ENCODE results near the gene COX5A.
"Not testable (repeated sequence)": the region's sequence is repeated elsewhere in the genome, so short reads cannot be mapped to it uniquely, and the experiment has no call there.

The COX5A gene

DNA sequence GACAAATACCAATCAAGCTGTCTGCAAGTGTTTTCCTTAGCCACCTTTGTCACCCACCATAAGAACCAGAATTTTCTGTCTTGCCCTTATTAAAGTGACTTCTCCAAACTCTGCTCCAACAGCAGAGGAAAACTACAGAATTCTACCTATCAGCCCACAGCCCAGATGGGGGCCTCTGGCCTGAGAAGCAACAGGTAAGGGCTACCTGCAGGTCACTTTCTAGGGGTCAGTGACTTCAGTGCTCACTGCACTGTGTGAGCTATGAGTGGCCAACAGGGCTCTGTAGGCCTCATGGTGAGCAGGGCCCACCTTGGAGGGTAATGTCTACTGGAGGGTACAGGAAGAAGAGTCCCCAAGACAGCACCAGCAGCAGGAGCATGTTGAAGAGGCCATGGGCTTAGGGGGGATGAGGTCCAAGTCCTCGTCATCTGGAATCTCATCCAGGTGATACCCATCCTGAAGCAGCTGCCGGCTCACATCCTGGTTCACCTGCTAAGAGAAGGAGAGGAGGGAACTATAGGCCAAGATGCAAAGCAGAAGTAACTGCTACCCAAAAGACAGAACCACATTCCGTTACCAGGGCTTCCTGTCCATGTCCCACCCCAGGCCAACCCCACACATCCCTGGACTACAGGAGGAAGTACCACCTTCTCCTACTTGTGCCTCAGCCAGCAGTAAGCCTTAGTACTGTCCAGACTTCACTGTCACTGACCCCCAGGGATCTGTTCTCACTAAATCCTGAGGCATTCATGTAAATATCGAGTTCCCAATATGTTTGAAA, 35.4 kb downstream of the COX5A start:
- no peak for DNase-seq (ENCODE audit: low spot score)

DNA sequence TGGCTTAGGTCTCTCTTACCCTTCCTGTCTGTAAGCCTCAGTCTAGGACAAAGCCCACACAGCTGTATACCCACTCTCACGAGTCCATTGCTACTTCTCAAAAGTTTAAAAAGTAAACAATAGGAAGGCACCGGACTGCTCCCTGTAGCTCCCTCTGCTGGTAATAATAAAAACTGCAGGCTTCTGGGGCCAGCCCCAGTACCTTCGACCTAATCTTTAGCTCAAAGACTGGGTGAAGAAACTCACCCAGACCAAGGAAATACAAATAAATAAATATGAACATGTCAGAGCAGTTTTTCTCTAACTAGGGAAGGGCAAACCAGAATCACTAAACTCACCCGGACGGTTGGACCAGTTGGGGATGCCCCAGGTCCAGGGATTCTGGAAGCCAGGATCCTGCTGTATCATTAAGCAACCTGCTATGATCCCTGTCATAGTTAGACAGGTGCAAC, 36.2 kb downstream of the COX5A start:
- peak; percentile 80 for DNase-seq (ENCODE audit: low spot score)

DNA sequence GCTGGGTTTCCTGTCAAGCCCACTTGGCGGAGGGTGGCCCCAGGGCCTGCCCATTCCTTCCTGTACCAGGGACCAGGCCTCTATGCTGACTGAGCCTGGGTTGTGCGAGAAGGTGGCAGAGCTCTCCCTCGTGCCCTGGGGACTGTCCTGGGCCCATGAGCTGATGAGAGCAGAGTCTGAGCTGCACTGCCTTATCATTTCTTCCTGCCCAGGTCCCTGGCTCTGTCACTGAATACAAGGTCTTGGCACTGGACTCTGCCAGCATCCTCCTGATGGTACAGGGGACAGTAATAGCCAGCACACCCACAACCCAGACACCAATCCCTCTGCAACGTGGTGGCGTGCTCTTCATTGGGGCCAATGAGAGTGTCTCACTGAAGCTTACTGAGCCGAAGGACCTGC, 40.6 kb downstream of the COX5A start:
- no peak for DNase-seq (ENCODE audit: low spot score)

DNA sequence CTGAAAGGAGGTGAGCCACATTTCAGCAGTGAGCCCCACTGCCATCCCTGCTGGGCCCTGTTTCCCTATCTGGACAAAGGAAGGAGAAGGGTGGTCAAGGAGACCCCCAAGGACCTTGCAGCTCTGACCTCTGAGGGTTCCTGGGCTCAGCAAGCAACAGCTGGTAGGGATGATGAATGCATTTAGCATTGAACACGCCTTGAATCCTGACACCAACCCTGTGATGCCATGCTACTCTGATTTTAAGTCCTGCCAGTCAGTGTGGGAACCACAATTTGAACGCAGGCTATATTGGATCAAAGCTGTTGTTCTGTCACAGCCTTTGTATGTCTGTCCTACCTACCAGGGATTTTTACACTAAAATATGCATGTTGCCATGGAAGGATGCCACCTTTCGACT, 41.6 kb downstream of the COX5A start:
- DNase-seq (ENCODE audit: low spot score): no peak

DNA sequence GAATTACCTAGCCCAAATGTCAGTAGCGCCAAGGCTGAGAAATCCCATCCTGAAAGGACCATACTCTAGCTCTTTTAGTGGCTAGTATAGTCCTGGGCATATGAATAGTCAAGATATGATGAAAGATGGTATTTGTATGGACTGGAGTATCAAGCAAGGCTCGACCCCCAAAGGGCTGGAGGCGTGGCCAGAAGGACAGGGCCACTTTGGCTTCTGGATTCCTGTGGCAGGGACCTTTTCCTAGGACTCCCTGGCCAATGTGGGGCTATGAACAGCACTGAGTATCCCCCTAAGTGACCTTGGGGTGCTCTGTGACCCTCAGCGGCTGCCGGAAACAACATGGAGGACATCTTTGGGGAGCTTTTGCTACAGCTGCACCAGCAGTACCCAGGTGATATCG, 42.0 kb downstream of the COX5A start:
- DNase-seq (ENCODE audit: low spot score): no peak

DNA sequence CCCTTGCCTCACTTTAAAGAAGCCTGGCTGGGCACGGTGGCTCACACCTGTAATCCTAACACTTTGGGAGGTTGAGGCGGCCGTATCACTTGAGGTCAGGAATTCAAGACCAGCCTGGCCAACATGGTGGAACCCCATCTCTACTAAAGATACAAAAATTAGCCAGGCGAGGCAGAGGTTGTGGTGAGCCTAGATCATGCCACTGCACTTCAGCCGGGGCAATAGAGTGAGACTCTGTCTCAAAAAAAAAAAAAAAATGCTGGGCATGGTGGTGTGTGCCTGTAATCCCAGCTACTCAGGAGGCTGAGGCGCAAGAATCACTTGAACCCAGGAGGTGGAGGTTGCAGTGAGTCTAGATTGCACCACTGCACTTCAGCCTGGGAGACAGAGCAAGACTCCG, 43.5 kb downstream of the COX5A start:
- DNase-seq (ENCODE audit: low spot score): not testable (repeated sequence)

DNA sequence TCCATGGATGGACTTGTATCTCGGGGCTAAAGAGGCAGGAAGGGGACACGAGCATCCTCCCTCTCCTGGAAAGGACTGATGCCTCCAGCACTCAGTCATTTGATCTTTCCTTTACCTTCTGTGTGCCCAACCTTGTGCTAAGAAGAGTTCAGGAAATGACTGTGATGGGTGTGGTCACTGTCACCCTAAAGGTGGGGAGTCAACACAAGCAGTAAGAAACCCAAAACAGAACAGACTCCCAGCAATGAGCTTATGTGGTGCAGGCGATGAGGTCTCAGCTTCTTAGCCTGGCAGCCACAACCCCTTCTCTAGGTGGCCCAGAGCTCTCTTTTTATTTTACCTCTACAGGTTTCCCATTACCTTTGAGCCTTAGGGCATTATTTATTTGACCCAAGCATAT, 44.2 kb downstream of the COX5A start:
- DNase-seq (ENCODE audit: low spot score): no peak

DNA sequence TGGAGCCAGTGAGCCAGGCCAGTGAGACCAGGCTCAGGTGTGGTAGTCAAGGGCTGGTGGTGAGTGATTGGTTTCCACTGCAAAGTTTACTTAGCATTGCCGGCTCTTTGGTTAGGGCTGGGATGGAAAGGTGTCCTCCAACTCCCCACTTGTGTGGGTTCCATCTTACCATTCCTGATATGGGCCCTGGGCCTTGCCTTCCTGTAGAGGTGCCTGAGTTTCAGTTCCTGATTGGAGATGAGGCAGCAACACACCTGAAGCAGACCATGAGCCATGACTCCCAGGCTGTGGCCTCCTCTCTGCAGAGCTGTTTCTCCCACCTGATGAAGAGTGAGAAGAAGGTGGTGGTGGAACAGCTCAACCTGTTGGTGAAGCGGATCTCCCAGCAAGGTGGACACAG, 44.9 kb downstream of the COX5A start:
- no peak for DNase-seq (ENCODE audit: low spot score)

DNA sequence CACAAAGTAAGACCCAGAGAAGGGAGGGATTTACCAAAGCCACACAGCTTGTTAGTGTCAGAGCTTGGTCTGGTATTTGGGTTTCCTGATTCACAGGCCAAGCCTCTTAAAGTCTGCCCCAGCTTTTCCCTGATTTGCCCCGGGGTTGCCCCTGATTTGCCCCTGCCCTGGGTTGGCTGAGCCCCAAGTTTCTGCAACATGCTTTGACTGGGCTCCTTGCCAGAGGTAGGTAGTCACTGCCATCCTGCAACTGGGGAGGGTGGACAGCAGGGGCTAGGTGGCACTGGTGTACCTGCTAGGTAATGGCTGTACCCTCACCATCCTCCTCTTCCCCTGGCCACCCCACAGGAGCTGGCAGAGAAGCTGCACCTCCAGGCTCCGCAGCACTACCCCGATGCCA, 45.6 kb downstream of the COX5A start:
- no peak for DNase-seq (ENCODE audit: low spot score)

DNA sequence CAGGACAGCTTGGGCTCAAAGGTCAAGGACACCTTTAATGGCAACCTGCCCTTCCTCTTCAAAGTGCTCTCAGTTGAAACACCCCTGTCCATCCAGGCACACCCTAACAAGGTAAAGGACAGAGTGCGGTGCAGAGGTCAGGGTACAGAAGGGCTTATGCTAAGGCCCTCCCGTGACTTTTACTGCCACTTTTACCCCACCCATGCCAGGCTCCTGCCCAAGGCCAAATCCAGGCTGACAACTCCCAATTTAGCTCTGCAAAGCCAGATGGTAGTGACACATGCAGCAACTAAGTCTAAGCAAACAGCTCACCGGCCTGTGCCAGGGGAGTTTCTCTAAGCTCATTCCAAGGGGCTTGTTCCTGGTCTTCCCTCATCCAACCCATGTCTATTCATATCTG, 46.4 kb downstream of the COX5A start:
- DNase-seq (ENCODE audit: low spot score): no peak

DNA sequence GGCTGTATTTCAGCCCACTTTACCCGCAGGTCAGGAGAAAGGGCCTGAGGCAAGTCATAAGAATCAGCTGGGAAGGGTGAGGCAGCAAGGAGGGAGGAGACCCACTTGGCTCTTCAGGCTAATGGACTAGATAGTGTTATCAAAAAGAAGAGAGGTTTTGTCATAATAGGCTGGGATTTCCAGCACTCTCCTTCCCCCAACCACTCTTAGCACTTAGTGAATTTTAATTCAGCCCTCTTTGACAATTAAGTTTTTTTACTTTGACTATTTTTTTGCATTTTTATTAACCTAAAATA, 47.3 kb downstream of the COX5A start:
- DNase-seq (ENCODE audit: low spot score): no peak

DNA sequence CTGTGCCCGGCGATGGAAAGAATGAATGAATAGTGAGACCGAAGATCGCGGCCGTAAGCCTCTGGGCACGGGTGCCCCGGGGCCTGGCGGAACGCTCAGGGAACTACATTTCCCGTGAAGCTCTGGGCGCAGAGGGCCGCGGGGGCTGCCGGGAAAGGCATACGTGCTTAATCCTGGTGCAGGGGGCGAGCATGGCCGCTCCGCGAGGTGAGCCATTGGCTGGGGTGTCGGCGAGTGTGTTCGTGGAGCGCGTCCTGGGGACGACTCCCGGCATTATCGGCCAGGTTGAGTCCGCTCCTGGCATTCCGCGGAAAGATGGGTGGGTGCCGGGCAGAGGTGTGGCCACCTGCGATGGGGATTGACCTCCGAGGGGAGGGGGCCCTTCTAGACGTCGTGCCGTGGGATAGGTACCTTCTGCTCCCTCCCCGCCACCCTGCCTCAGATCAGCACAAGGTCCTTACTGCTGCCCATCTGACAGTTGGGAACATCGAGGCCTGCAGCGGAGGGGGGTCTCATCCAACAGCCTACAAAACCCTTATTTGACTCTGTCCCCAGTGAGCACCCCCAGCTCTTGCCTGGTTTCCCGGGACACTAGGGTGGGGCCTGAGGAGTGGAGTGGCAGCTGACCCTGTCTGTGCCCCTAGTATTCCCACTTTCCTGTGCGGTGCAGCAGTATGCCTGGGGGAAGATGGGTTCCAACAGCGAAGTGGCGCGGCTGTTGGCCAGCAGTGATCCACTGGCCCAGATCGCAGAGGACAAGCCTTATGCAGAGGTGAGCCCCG, 47.8 kb downstream of the COX5A start, which contains the start of gene MPI:
Gene MPI, plus strand, starts transcription at position 160 of the 782 bp plus-strand sequence. Its CDS starts 32 bp downstream, at position 192.
- DNase-seq (ENCODE audit: low spot score): peak; percentile 96

DNA sequence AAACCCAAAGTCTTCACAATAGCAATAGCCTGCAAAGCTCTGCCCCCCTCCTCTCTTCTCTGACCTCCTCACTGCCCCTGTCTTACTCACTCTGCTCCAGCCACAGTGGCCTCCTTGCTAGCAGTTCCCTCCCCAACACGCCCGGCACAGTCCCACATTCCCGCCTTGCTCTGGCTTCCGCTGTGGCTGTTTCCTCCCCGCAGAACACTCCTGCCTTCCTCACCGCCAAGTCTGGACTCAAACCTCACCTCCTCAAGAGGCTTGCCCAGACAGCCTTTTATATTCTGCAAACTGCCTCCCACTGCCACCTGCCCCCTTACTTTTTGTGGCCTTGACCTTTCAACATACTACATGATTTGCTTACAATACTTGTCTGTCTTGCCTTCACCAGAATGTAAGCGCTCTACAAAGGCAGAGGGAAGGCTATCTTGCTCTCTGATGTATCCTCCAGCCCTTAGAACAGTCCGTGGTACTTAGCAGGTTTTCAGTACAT, 48.4 kb downstream of the COX5A start:
- DNase-seq (ENCODE audit: low spot score): peak; percentile 75

DNA sequence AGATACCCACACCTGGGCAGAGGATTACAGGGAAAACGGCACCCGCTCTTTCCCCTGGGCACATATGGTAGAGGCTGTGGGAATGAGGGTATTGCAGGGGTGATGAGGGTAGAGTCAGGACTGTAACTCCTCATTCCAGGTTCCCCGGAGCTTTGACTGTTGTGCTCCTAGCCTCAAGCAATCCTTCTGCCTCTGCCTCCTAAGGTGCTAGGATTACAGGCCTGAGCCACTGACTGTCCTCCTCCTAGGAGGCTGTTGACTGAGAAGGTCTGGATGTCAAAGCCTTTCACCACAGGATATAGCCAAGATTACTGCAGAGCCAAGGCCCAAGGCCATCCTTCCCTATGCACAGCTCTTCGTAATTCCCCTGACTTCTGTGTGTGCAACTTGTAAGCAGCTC, 49.2 kb downstream of the COX5A start:
- DNase-seq (ENCODE audit: low spot score): no peak

DNA sequence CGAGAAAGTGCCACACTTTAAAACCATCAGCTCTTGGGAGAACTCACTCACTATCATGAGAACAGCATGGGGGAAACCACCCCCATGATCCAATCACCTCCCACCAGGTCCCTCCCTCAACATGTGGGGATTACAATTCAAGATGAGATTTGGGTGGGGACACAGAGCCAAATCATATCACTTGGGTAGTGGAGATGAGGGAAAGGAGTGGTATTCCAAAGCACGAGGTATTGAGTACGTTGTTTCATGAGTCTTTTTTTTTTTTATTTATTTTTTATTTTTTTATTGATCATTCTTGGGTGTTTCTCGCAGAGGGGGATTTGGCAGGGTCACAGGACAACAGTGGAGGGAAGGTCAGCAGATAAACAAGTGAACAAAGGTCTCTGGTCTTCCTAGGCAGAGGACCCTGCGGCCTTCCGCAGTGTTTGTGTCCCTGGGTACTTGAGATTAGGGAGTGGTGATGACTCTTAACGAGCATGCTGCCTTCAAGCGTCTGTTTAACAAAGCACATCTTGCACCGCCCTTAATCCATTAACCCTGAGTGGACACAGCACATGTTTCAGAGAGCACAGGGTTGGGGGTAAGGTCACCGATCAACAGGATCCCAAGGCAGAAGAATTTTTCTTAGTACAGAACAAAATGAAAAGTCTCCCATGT, 50.2 kb downstream of the COX5A start:
- DNase-seq (ENCODE audit: low spot score): not testable (repeated sequence)

DNA sequence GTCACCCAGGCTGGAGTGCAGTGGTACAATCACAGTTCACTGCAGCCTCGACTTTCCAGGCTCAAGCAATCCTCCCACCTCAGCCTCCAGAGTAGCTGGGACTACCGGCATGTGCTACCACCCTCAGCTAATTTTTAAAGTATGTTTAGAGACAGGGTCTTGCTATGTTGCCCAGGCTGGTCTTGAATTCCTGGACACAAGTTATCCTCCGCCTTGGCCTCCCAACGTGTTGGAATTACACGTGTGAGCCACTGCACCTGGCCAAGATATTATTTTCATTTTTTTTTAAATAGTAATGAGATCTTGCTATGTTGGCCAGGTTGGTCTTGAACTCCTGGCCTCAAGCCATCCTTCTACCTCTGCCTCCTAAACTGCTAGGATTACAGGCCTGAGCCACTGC, 52.4 kb downstream of the COX5A start:
- no peak for DNase-seq (ENCODE audit: low spot score)

DNA sequence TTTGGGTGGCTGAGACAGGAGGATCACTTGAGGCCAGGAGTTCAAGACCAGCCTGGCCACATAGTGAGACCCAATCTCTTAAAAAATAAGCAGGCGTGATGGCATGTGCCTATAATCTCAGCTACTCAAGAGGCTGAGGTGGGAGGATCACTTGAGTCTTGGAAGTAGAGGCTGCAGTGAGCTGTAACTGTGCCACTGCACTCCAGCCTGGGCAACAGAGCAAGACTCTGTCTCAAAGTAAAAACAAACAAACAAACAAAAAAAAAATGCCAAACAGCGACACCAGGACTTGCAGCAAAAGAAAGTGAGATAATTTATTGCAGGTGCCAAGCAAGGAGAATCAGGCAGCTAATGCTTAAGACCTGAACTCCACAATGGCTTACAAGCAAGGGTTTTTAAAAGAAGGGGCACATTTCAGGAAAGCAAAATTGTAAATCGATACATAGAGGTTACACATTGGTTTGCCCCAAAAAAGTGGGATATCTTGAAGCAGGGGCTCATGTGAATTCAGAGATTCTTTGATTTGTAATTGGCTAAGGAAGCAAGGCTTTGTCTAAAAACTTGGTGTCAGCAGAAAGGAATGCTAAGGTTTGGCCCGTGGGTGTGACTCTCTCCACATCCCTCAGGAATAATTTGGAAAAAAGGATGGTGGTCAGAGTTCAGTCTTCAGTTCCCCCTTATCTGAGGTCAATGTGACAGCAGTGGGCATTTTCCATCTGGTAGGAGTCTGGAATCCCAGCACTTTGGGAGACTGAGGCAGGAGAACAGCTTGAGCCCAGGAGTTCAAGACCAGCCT, 53.2 kb downstream of the COX5A start:
- no peak for DNase-seq (ENCODE audit: low spot score)

DNA sequence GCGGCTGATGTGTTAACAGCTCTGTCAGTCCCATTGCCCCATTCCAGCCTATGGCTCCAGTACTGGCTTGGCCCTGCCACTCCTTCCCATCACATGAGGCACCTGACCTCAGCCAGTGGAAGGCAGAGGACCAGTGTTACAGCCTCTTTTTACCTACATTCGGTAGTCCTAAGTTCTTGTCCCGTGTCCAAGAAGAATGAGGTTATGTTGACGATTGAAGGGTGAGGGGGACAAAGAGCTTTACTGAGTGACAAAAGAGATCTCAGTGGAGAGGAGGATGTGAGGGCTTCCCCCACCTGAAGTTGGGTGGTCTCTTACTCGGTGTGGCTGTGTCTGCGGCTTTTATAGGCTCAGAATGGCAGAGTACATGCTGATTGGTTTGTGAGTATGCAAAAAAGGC, 55.3 kb downstream of the COX5A start:
- no peak for DNase-seq (ENCODE audit: low spot score)

DNA sequence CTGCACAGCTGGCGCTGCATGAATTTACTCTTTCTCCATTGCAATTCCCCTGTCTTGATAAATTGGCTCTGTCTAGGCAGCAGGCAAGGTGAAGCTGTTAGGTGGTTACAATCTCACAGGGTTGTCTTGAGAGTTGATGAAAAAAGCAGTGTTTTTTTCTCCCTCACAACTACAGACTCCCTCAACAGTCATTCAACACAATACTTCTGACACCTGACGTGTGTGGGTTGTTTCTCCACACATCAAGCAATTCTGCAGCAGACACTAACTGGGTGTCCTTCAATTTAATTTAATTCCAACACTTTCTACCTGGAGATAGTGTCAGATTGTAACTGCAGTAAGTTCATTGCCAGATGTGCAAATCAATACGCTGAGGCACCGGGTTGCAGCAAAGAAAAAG, 59.6 kb downstream of the COX5A start:
- DNase-seq (ENCODE audit: low spot score): no peak

DNA sequence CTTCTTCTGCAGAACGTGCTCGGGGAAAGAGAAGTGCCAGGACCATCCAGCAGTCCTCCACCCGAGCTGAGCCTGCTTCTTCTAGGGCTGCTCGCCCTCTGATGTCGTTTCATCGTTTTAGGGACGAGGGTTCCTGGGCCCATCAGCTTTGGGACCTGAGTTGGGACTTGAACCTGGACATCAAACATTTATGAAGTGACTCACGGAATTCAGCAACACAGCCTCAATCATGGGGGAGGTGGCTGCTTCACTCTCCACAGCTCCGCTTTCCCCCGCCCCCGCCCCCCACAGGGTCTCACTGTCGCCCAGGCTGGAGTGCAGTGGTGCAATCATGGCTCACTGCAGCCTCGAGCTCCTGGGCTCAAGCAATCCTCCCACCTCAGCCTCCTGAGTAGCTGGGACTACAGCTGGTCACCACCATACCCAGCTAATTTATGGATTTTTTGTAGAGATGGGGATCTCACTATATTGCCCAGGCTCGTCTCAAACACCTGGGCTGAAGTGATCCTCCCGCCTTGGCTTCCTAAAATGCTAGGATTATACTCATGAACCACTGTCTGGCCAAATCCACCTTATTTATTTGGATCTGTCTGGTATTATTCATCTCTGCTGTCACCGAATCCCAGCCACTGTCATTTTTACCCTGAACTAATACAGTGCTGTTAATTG, 64.0 kb downstream of the COX5A start:
- peak; percentile 30 for DNase-seq (ENCODE audit: low spot score)

DNA sequence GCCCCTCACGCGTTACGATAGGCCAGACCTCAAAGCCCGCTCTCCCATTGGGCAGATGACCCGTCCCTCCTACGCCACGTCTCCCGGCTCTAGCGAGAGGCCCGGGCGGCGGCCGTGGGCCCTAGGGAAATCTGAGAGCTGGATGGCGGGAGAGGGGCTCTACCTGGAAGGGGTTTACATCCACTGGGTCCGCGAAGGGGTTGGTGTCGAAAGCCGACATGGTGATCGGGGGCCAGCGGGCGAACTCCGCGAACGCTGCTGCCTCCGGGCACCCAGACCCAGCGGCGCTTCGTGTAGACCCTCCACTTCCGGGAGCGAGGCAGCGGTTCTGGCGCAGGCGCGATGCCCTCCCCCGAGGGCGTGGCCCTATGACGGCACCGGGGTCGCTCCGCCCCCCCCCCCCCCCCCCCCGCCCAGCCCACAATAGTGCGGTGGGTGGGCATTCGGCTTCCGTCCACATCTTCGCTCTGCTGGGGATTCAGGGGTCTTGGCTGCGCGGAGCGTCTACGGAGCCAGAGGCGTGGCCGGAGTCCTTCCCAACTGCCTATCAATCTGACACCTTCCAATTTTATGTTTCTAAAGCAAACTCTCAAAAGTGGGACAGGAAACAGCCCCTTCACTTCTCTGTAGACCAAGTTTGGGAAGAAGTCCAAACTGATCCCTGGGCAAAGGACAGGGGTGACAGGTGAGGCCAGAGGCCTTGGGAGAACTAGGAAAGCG, 64.7 kb downstream of the COX5A start, which contains the start of gene SCAMP2:
Gene SCAMP2, minus strand, starts transcription at position 330 of the 720 bp plus-strand sequence. Its CDS starts 110 bp downstream, at position 220.
- DNase-seq (ENCODE audit: low spot score): peak; percentile 99
